Upper lobe of left lung (tissue), 4 donors: ENCODE results near the gene SCYGR8.

Experiments
- EP300 ChIP-seq, 4 donors: sonication (generic); formaldehyde crosslinking; IDR thresholded peaks; one replicate each; pipeline ENCODE4 v1.5.1; 2017; ENCODE audit warnings: antibody characterized with exemption in 4 of 4, control low read depth in 2 of 4
- POLR2A ChIP-seq, 4 donors: fragments of 450-650 bp; IDR thresholded peaks; one replicate each; pipeline ENCODE4 v1.5.1; 2016 to 2017; ENCODE audit warnings: antibody characterized with exemption in 4 of 4, mild to moderate bottlenecking in 2 of 4
- POLR2AphosphoS5 ChIP-seq, 2 donors: sonication (generic); formaldehyde crosslinking; IDR thresholded peaks; one replicate each; pipeline ENCODE4 v1.5.1; 2017; ENCODE audit warnings: antibody characterized with exemption in 2 of 2
- TF ChIP-seq, protein P1 (sequence below), 6 experiments: fragments of 450-650 bp in 4 of 6; fragments of 200-600 bp in 2 of 6; sonication (generic) in 2 of 6; IDR thresholded peaks; one replicate each; pipeline ENCODE4 v1.5.1; 2016 to 2019; ENCODE audit warnings: antibody characterized with exemption in 6 of 6

DNA sequence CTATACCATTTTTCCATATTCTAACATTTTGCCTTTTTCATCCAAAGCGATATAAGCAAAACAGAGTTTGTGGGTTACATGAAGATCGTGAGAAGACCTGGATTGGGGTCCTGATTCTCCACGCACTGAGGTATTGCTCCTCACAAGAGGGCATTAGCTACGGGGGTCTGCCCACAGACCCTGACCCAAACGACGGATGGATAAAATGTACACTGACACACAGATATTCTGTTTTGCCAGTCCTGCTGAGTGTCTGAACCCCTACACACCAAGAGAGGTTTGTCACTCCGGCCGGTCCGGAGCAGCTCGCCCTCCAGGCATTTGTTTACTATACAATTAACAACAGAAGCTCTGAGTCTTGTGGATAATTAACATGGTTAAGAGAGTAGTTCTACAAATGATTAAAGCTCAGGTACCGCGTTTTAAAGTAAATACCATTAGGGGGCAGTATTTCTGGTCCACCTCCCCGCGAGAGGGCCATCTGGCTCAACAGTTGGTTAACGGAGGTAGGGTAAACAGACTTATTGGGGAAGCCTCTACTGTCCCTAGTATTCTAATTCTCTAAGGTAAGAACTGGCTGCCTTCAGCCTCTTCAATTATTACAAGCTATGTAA lies 28.4 kb downstream of the SCYGR8 start:
- TF ChIP-seq, protein P1, sequence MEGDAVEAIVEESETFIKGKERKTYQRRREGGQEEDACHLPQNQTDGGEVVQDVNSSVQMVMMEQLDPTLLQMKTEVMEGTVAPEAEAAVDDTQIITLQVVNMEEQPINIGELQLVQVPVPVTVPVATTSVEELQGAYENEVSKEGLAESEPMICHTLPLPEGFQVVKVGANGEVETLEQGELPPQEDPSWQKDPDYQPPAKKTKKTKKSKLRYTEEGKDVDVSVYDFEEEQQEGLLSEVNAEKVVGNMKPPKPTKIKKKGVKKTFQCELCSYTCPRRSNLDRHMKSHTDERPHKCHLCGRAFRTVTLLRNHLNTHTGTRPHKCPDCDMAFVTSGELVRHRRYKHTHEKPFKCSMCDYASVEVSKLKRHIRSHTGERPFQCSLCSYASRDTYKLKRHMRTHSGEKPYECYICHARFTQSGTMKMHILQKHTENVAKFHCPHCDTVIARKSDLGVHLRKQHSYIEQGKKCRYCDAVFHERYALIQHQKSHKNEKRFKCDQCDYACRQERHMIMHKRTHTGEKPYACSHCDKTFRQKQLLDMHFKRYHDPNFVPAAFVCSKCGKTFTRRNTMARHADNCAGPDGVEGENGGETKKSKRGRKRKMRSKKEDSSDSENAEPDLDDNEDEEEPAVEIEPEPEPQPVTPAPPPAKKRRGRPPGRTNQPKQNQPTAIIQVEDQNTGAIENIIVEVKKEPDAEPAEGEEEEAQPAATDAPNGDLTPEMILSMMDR (IDR thresholded peaks at IDR 0.05): peak in 4 of 6 experiments; percentile 12 to 32 (median 21)
- TF ChIP-seq POLR2AphosphoS5 (IDR thresholded peaks at IDR 0.05) (no peak), POLR2A (IDR thresholded peaks at IDR 0.05) (no peak), EP300 (IDR thresholded peaks at IDR 0.05) (no peak)
